Stimulated activated CD4-positive, alpha-beta T cell treated with anti-CD3 and anti-CD28 coated beads, Interleukin-1b, Interleukin-23, amount 100 ng/mL, for 24 hours (primary cell): ENCODE measurements around the gene PELI2.

Experiments used
- DNase-seq, 4 experiments: peaks; one replicate each; pipeline ENCODE4 v3.0.0-alpha.2; 2020; ENCODE audit warnings: low read depth in 4 of 4, low spot score in 1 of 4

Gene PELI2

GRCh38 chr14:56293506-56293905 lies 175.3 kb downstream of the PELI2 start:
- DNase-seq: no peak

DNA sequence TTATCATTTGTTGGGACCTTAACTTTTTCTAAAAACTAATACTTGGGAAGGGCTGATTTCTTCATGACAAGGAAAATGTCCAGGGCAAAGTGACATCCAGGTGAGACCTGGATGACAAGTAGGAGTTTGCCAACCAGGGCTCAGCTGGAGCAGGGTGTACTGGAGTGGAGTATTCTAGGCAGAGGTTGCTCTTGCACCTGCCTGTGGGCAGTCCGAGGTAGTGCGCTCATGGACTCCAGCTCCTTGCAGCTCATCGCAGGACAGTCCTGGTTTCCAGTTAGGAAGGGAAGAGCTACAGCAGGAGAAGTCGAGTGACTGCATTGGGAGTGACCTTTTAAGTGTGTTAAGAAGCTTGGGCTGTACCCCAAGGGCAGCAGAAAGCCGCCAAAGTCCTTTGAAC lies 175.9 kb downstream of the PELI2 start:
- no peak for DNase-seq

- no peak for DNase-seq
Observed at GRCh38 chr14:56295743-56296142, 177.5 kb downstream of the PELI2 start.

- DNase-seq: no peak
Observed at GRCh38 chr14:56297449-56297848, 179.2 kb downstream of the PELI2 start.

GRCh38 chr14:56299306-56299984 lies 181.2 kb downstream of the PELI2 start:
- DNase-seq: no peak

DNA sequence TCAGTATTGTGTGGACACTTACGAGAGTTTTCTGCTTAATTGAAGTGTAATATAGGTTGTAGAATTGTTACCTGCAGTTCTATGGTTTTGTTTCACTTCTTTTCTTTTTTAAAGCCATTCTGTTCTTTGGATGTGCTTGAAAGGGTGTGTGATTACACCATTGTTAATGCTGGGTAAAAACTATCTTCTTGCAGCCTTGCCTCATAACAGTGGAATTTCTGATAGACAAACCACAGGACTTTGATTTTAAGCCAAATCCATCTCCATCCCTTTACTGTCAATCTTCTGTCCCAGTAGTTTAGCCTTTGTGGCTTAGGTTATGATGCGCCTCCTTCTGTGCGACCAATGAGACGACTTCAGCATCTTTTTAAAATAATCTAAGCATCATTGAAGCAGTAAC lies 182.3 kb downstream of the PELI2 start:
- no peak for DNase-seq

- DNase-seq: no peak
Observed at GRCh38 chr14:56304456-56304855, 186.2 kb downstream of the PELI2 start.

DNA sequence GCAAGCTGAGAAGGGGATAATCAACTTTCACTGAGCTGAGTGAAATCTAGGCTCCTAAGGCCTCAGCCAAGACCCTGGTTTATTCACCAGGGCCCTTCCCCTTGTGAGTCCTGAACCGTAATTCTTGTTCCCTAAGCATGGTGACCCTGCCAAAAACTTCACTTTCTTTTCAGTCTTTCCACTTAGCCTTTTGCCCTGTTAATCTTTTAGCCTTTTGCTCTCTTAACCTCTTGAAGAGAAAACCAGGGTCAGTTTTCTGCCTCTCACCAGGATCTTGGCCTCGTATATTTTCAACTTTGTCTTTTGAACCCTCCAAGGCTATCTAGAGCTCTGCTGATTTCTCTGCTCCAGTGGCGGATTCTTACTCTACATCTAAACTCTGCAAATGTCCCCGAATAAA lies 191.0 kb downstream of the PELI2 start:
- DNase-seq: no peak

DNA sequence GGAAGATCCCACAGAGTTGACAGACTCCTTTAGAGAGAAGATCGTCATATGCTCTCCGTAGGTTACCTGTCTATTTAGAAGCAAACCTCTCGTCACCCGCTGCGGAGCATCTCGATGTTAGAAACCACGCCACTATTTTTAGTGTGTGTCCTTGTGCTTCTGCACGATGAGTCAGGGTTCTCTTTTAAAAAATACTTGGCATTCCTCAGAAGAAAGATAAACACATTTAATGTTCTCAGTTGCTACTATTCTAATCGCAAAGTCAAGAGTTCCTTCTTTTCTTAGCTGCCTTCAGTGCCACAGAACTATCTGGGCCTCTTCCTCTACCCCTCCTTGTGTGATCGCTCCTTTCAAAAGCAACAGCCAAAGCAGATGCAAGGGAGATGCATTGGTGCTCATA lies 192.4 kb downstream of the PELI2 start:
- no peak for DNase-seq

GRCh38 chr14:56313789-56314188 lies 195.6 kb downstream of the PELI2 start:
- no peak for DNase-seq

GRCh38 chr14:56318393-56319115 lies 200.3 kb downstream of the PELI2 start:
- DNase-seq: no peak

- no peak for DNase-seq
Observed at GRCh38 chr14:56321861-56322260, 203.7 kb downstream of the PELI2 start.

DNA sequence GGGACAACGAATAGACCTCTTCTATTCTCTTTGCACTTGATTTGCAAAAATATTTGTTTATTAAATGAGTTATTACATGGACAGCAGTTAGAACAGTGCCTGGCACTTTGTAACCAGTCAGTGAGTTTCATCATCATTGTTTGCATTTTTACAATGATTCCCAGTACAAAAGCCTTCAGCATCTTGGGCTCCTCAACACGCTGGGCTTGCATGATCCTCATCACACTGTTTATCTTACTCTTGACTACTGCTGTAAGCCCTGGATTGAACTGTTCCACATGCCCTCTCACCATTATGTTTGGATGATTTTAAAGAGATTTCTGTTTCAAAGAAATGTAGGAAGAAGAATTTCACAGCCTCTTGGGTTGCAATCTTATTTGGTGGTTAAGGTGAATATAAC lies 204.3 kb downstream of the PELI2 start:
- no peak for DNase-seq

DNA sequence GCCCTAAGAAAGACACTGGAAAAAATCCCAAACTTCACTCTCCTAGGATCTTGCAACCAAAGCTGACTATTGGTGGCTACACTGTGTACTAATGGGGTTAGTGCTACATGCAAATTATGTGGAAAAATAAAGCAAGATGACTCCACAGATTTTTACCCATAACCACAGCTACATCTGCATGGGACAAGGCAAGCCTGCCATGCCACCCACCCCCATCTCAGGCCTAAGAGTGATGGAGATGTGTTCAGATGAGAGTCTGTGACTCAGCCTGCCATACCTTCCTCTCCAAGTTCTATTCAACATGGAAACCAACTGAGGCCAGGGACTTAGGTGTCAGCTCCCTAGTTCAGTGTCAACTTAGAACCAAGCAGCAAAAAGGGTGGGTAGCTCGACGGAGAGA lies 206.2 kb downstream of the PELI2 start:
- DNase-seq: no peak

- no peak for DNase-seq
Observed at GRCh38 chr14:56324856-56325699, 206.9 kb downstream of the PELI2 start.

- DNase-seq: no peak
Observed at GRCh38 chr14:56328021-56328420, 209.8 kb downstream of the PELI2 start.

- DNase-seq: no peak
Observed at GRCh38 chr14:56331592-56332216, 213.5 kb downstream of the PELI2 start.

GRCh38 chr14:56333359-56334292 lies 215.4 kb downstream of the PELI2 start:
- DNase-seq: no peak

- no peak for DNase-seq
Observed at GRCh38 chr14:56334458-56334857, 216.2 kb downstream of the PELI2 start.

GRCh38 chr14:56338674-56339073 lies 220.5 kb downstream of the PELI2 start:
- DNase-seq: no peak
